Inflammatory macrophage treated with lipopolysaccharide for 1 hour (primary cell): ENCODE results near the gene HIPK4.
A peak's percentile ranks its signal among the peaks of the same experiment; 100 is the strongest.

Experiments used
- DNase-seq, 2 donors: peaks; one replicate each; pipeline ENCODE4 v3.0.0-alpha.2; 2020 to 2022

Gene HIPK4

GRCh38 chr19:40365613-40366401 is 24.2 kb downstream of the HIPK4 start:
- DNase-seq, result peak; percentile 79 to 90

- DNase-seq, result no peak
Observed at GRCh38 chr19:40365010-40365409, 25.0 kb downstream of the HIPK4 start.

GRCh38 chr19:40363069-40363468 is 26.9 kb downstream of the HIPK4 start:
- DNase-seq, result peak; percentile 54 to 62

GRCh38 chr19:40362160-40362559 is 27.8 kb downstream of the HIPK4 start:
- DNase-seq, result no peak

- DNase-seq, result peak; percentile 86 to 88
Observed at GRCh38 chr19:40360708-40361241, 29.2 kb downstream of the HIPK4 start.

- no peak for DNase-seq
Observed at GRCh38 chr19:40360020-40360707, 29.8 kb downstream of the HIPK4 start.

- DNase-seq, result peak; percentile 62
Observed at GRCh38 chr19:40358773-40359172, 31.2 kb downstream of the HIPK4 start.

- no peak for DNase-seq
Observed at GRCh38 chr19:40357640-40358039, 32.3 kb downstream of the HIPK4 start.

GRCh38 chr19:40356681-40357595 is 33.0 kb downstream of the HIPK4 start:
- DNase-seq, result no peak

GRCh38 chr19:40355975-40356680 is 33.9 kb downstream of the HIPK4 start:
- DNase-seq, result no peak

- DNase-seq, result peak; percentile 44 to 47
Observed at GRCh38 chr19:40348961-40349507, 40.9 kb downstream of the HIPK4 start.

- peak; percentile 98 to 99 for DNase-seq
Observed at GRCh38 chr19:40348125-40348913, 41.7 kb downstream of the HIPK4 start, which contains the start of the genes C19orf47 and PLD3. TSS of gene C19orf47 (minus strand) at chr19:40348397. CDS start at chr19:40341857, 6,540 bp downstream. TSS of gene PLD3 (plus strand) at chr19:40348695. CDS start at chr19:40366484, 17,789 bp downstream.

- no peak for DNase-seq
Observed at GRCh38 chr19:40344422-40344821, 45.6 kb downstream of the HIPK4 start.

- DNase-seq, result no peak
Observed at GRCh38 chr19:40342644-40343311, 47.2 kb downstream of the HIPK4 start.

GRCh38 chr19:40341601-40342482 is 48.1 kb downstream of the HIPK4 start:
- no peak for DNase-seq

- no peak for DNase-seq
Observed at GRCh38 chr19:40339018-40339728, 50.8 kb downstream of the HIPK4 start.

GRCh38 chr19:40337594-40337993 is 52.4 kb downstream of the HIPK4 start:
- no peak for DNase-seq

GRCh38 chr19:40337107-40337506 is 52.9 kb downstream of the HIPK4 start:
- no peak for DNase-seq

- DNase-seq, result no peak
Observed at GRCh38 chr19:40336601-40336900, 53.4 kb downstream of the HIPK4 start.
